Measurements from ENCODE around the gene BACH2. TPM values are rescaled to one million over a fixed set of nuclear protein-coding genes. Genes with fewer than 3 reads are reported as not detected.

The BACH2 gene
- total and polyA plus RNA-seq, 4 donors = 11.0 to 16.7 (median 12.9) TPM

DNA sequence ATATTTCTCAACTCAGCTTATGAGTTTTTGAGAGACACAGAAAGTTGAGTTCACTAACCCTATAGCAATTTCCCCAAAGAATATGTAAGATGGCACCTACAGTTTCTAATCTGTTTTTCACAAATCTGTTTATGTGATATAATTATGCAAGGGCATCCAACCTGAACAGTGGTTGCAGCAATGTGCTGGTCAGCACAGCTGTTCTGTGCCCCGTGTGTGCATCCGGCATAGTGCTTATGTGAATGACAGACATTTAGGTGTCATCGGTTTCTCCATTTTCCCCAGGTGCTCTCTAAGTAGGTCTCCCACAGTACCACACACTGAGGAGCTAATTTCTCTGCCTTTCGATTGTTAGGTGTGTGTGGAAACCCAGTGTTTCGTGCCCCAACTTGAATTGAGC is 7.7 kb upstream of the BACH2 start:
- 88% methylated on average over 2 of the region's 5 CpGs for WGBS (ENCODE audit: insufficient coverage)
- H3K36me3 ChIP-seq (ENCODE audit: control insufficient read depth, insufficient read depth, low read length) = no peaks in the 10 kb centered on the region
- DNase-seq (ENCODE audit: low read depth in 4 of 6, low spot score in 6 of 6) = no peak
- no peaks in the 10 kb centered on the region for H3K4me1 ChIP-seq (ENCODE audit: control insufficient read depth, insufficient read depth, low read length)
- H3K4me3 ChIP-seq (ENCODE audit: low read depth, low read length) = no peak overlapping the region
- no peaks in the 10 kb centered on the region for H3K9me3 ChIP-seq (ENCODE audit: control insufficient read depth, insufficient read depth, low read length)
- H3K27ac ChIP-seq (ENCODE audit: low read depth, low read length) = no peak overlapping the region
- no peaks in the 10 kb centered on the region for H3K27me3 ChIP-seq (ENCODE audit: control insufficient read depth, insufficient read depth, low read length)

DNA sequence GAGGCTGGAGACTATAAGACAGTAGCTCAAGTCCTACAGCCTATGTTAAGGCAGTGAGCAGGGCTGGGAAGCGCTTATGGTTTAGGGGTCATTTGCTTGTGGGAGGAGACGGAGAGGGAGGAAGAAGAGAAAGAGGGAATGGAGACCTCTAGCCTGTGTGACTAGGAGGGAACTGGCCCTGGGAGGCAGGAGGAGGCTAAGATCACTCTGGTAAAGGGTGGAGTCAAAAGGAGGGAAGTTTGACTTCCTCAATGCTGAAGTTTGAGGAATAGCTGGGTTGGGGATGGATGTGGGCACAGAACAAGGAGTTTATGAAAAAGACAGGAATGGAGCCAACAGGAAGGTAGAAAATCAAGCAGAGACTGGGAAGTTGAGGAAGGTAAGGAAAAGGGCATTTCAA is 6.4 kb upstream of the BACH2 start:
- Histone ChIP-seq H3K27me3 (ENCODE audit: control insufficient read depth, insufficient read depth, low read length) (no peaks in the 10 kb centered on the region), H3K27ac (ENCODE audit: low read depth, low read length) (no peak overlapping the region), H3K36me3 (ENCODE audit: control insufficient read depth, insufficient read depth, low read length) (no peaks in the 10 kb centered on the region), H3K4me3 (ENCODE audit: low read depth, low read length) (no peak overlapping the region), H3K4me1 (ENCODE audit: control insufficient read depth, insufficient read depth, low read length) (no peaks in the 10 kb centered on the region), H3K9me3 (ENCODE audit: control insufficient read depth, insufficient read depth, low read length) (no peaks in the 10 kb centered on the region)
- WGBS (ENCODE audit: insufficient coverage) = 68% methylated on average over 2 of the region's 2 CpGs
- DNase-seq (ENCODE audit: low read depth in 4 of 6, low spot score in 6 of 6) = no peak

DNA sequence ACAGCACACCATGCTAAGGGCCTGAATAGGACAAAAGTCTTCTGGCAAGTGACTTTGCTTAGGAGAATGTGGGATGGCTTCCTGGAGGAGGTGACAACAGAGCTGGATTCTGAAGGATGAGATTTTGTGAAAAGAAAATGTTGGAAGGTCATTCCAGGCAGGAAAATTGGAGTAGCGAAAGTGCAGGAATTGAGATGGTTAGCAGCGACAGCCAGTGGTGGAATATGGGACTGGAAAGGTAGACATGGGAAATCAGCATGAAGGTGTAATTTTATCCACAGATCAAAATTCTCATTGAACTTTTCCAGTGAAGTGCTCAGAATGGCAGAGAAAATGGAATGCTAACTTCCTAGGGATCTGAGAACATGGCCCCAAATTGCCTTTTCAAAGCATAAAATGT is 5.7 kb upstream of the BACH2 start:
- Histone ChIP-seq H3K36me3 (ENCODE audit: control insufficient read depth, insufficient read depth, low read length) (no peaks in the 10 kb centered on the region), H3K4me1 (ENCODE audit: control insufficient read depth, insufficient read depth, low read length) (peaks cover 3% of the 10 kb centered on the region), H3K4me3 (ENCODE audit: low read depth, low read length) (no peak overlapping the region), H3K27me3 (ENCODE audit: control insufficient read depth, insufficient read depth, low read length) (no peaks in the 10 kb centered on the region), H3K27ac (ENCODE audit: low read depth, low read length) (no peak overlapping the region), H3K9me3 (ENCODE audit: control insufficient read depth, insufficient read depth, low read length) (no peaks in the 10 kb centered on the region)
- no peak for DNase-seq (ENCODE audit: low read depth in 4 of 6, low spot score in 6 of 6)
- WGBS (ENCODE audit: insufficient coverage) = 100% methylated on average over 2 of the region's 2 CpGs

DNA sequence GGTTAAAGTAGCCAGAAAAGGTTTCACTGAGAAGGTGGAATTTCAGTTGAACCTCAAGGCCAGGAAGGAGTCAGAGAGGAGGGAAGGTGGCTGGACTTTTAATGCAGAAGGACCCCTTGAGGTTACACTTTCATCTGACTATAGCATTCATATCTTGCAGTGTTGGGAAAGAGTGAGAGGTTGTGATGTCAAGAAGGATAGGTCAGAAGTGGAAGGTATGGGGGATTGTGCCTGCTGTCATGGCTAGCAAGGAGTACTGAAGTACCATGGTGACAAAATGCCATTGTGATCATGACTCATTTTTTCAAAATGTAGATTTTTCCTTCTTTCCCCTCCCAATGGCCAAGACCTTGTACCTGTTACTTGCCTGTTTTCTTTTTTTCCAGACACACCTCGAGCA is 5.2 kb upstream of the BACH2 start:
- DNase-seq (ENCODE audit: low read depth in 4 of 6, low spot score in 6 of 6) = no peak
- Histone ChIP-seq H3K4me1 (ENCODE audit: control insufficient read depth, insufficient read depth, low read length) (peaks cover 6% of the 10 kb centered on the region), H3K27ac (ENCODE audit: low read depth, low read length) (no peak overlapping the region), H3K27me3 (ENCODE audit: control insufficient read depth, insufficient read depth, low read length) (no peaks in the 10 kb centered on the region), H3K36me3 (ENCODE audit: control insufficient read depth, insufficient read depth, low read length) (no peaks in the 10 kb centered on the region), H3K4me3 (ENCODE audit: low read depth, low read length) (no peak overlapping the region), H3K9me3 (ENCODE audit: control insufficient read depth, insufficient read depth, low read length) (no peaks in the 10 kb centered on the region)
- WGBS (ENCODE audit: insufficient coverage) = no CpG with 5 or more reads among the region's 1 CpG

DNA sequence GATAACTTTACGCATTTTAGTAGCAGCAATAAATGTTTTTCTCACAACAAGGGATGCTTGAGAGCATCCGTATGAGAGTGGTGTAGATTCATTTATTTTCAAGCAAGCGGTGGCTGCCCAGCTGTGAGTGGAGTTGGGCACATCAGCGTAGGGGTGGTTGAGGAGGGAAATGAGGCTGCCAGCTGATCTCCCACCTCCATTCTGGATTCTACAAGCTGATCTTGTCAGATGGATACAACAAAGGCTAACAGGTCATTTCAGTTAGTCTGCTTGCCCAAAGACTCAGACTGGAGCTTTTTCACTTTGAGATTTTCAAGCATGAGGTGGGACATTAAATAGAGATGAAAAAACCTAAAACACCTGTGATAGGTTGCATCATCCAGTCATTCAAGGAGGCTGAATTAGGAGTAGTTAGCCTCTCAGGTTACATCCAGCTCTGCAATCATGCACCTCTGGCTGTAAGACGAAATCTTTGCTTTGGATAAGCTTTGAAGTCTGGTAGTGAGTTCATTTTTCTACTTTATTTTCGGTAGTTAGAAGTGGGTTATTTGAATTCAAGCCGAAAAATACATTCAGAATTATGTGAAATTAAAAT is 1.9 kb upstream of the BACH2 start:
- H3K4me1 ChIP-seq (ENCODE audit: control insufficient read depth, insufficient read depth, low read length) = peaks cover 13% of the 10 kb centered on the region
- DNase-seq (ENCODE audit: low read depth in 4 of 6, low spot score in 6 of 6) = no peak
- no peak overlapping the region for H3K27ac ChIP-seq (ENCODE audit: low read depth, low read length)
- WGBS (ENCODE audit: insufficient coverage) = 69% methylated on average over 2 of the region's 7 CpGs
- H3K27me3 ChIP-seq (ENCODE audit: control insufficient read depth, insufficient read depth, low read length) = no peaks in the 10 kb centered on the region
- H3K4me3 ChIP-seq (ENCODE audit: low read depth, low read length) = no peak overlapping the region
- H3K9me3 ChIP-seq (ENCODE audit: control insufficient read depth, insufficient read depth, low read length) = no peaks in the 10 kb centered on the region
- no peaks in the 10 kb centered on the region for H3K36me3 ChIP-seq (ENCODE audit: control insufficient read depth, insufficient read depth, low read length)

DNA sequence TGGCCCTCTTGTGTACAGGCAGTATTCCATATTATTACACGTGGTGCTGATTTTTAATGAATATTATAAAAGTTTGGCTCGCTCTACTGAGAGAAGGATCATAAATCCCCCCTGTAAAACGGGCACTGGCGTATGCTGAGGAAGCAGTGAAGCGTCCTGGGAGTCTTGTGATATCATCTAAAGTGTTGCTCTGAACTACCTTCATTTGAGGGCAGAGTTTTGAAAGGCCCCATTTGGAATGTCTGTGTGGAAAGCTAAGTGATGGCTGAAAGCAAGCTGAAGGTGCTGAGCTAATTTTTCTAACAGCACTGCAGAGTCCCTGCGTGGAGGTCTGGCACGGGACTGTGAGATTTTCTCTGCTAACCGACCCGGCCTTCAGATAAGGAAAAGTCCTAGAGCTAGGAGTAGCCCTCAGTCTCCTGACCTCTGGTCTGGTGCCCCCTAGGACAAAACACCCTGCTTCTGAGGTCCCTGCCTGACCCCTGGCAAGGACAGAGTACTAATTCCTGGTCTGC is 1.3 kb upstream of the BACH2 start:
- Histone ChIP-seq H3K4me1 (ENCODE audit: control insufficient read depth, insufficient read depth, low read length) (peaks cover 17% of the 10 kb centered on the region), H3K27ac (ENCODE audit: low read depth, low read length) (no peak overlapping the region), H3K4me3 (ENCODE audit: low read depth, low read length) (no peak overlapping the region), H3K9me3 (ENCODE audit: control insufficient read depth, insufficient read depth, low read length) (no peaks in the 10 kb centered on the region), H3K36me3 (ENCODE audit: control insufficient read depth, insufficient read depth, low read length) (no peaks in the 10 kb centered on the region), H3K27me3 (ENCODE audit: control insufficient read depth, insufficient read depth, low read length) (no peaks in the 10 kb centered on the region)
- 48% methylated on average over 5 of the region's 9 CpGs for WGBS (ENCODE audit: insufficient coverage)
- peak in 1 of 6 donors; percentile 25 for DNase-seq (ENCODE audit: low read depth in 4 of 6, low spot score in 6 of 6)

DNA sequence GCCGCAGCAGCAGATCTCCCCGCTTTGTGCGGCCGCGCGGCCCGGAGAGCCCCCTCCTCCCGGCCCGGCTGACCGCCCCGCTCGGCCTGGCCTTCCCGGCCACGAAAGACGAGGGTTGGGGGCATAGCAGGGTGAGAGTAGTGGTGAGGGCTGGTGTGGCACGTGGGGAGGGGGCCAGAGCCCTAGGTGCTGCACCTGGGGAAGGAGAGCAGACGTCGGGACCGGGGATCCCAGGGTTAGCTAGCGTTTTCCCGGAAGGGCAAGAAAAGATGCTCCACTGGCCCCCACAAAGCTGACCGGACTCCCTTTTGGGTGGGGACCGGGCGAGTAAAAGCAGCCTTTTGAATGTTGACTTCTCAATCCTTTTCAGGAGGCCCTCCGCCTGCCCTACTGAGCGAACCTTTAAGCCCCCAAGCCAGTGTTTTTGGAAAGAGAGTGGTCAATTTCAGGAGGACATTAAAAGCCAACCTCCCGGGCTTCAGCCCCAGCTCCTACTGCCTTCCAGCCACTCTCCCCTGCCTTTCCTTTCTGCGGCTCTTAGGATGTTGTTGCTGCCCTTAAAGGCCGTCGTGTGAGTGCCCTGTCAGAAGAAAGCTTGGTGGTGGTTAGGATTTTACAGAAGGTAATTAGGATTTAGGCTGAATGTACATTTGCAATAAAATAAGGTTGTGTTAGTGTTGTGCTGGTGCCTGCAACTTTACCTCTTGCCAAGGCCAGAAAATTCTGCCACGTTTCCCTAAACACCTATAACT is 648 bp upstream of the BACH2 start:
- Histone ChIP-seq H3K4me3 (ENCODE audit: low read depth, low read length) (peak overlapping the region; percentile 63), H3K4me1 (ENCODE audit: control insufficient read depth, insufficient read depth, low read length) (peaks cover 20% of the 10 kb centered on the region), H3K27ac (ENCODE audit: low read depth, low read length) (peak overlapping the region; percentile 93), H3K9me3 (ENCODE audit: control insufficient read depth, insufficient read depth, low read length) (no peaks in the 10 kb centered on the region), H3K36me3 (ENCODE audit: control insufficient read depth, insufficient read depth, low read length) (no peaks in the 10 kb centered on the region), H3K27me3 (ENCODE audit: control insufficient read depth, insufficient read depth, low read length) (no peaks in the 10 kb centered on the region)
- peak in 1 of 6 donors; percentile 74 for DNase-seq (ENCODE audit: low read depth in 4 of 6, low spot score in 6 of 6)
- 2% methylated on average over 25 of the region's 31 CpGs for WGBS (ENCODE audit: insufficient coverage)

DNA sequence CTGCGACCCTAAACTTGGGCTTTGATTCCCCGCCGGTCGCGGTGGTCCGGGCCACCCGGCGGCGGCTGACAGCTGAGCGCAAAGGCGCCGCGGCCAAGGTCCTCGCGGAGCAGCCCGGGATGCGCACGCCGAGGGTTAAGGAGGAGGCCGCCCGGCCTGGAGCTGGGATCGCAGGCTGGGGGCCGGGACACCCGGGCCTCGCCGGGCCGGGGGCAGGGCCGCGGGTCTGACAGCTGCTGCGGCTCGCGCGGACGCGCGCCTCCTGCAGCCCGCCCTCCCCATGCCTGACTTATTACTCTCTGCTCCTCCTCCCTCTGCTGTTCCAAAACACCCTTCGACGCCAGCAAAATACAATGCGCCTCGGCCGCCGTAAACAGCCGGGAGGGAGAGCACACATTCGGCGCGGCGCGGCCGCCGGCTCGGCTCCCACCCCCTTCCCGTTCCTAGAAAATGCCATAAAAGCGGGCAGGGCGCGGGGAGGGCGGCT is 746 bp downstream of the BACH2 start:
- 0% methylated on average over 57 of the region's 57 CpGs for WGBS (ENCODE audit: insufficient coverage)
- H3K4me1 ChIP-seq (ENCODE audit: control insufficient read depth, insufficient read depth, low read length) = peaks cover 23% of the 10 kb centered on the region
- no peaks in the 10 kb centered on the region for H3K9me3 ChIP-seq (ENCODE audit: control insufficient read depth, insufficient read depth, low read length)
- H3K4me3 ChIP-seq (ENCODE audit: low read depth, low read length) = peak overlapping the region; percentile 74
- peak in 5 of 6 donors; percentile 60 to 90 (median 66) for DNase-seq (ENCODE audit: low read depth in 4 of 6, low spot score in 6 of 6)
- H3K36me3 ChIP-seq (ENCODE audit: control insufficient read depth, insufficient read depth, low read length) = no peaks in the 10 kb centered on the region
- peak overlapping the region; percentile 86 for H3K27ac ChIP-seq (ENCODE audit: low read depth, low read length)
- no peaks in the 10 kb centered on the region for H3K27me3 ChIP-seq (ENCODE audit: control insufficient read depth, insufficient read depth, low read length)

DNA sequence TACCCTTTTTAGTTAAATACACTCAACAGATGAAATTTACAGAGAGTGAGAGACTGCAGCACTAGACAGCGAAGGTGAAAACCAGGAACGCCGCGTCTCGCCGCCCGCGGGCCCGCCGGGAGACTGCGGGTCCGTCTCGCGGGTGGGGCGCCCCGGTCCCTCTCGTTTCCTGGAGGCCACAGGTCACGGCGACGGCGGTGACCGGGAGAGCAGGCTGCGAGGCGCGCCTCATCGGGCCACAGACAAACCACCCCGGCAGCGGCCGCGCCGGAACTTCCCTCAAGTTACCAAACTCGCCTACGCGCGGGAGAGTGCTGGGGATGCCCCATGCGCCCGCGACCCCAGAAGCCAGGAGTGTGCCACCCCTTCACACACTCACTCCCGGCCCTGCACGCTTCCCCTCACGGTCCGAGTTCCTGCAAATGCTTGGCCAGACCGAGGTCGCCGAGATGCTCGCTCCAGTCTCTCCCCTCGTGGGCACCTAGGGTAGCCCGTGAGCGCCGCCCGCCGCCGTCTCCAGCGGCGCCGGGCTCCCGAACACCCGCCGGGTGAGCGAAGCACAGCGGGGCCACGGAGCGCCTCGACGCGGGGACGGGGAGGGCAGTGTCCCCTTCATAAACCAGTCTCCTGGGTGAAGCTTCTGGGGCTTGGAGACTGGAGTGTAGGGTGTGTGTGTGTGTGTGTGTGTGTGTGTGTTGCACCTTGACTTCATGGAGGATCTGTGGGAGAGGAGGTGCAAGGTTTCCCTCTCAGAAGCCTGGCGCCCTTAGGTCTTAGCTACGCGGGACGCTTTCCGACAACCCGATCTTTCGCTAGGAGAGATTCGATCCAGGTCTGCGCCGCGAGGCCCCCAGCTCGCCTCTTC is 1.4 kb downstream of the BACH2 start:
- peak in 3 of 6 donors; percentile 48 to 78 (median 66) for DNase-seq (ENCODE audit: low read depth in 4 of 6, low spot score in 6 of 6)
- Histone ChIP-seq H3K4me1 (ENCODE audit: control insufficient read depth, insufficient read depth, low read length) (peaks cover 24% of the 10 kb centered on the region), H3K9me3 (ENCODE audit: control insufficient read depth, insufficient read depth, low read length) (no peaks in the 10 kb centered on the region), H3K27me3 (ENCODE audit: control insufficient read depth, insufficient read depth, low read length) (no peaks in the 10 kb centered on the region), H3K4me3 (ENCODE audit: low read depth, low read length) (peak overlapping the region; percentile 74), H3K36me3 (ENCODE audit: control insufficient read depth, insufficient read depth, low read length) (no peaks in the 10 kb centered on the region), H3K27ac (ENCODE audit: low read depth, low read length) (peak overlapping the region; percentile 86)
- under 1% methylated on average over 69 of the region's 79 CpGs for WGBS (ENCODE audit: insufficient coverage)

Measured in spinal cord (tissue), 10 donors.